GM12801 (cell line): ENCODE measurements around the gene LDLRAD4.

Source experiments
- CTCF ChIP-seq: IDR thresholded peaks from one replicate; pipeline ENCODE4 v1.5.1; 2011; ENCODE audit warnings: control low read depth; ENCODE audit not compliant: insufficient read length; ENCODE audit errors: extremely low read depth

The LDLRAD4 gene

GRCh38 chr18:13241893-13242175 is 23.3 kb downstream of the LDLRAD4 start:
- TF ChIP-seq CTCF = no peak

GRCh38 chr18:13242797-13243196 is 24.2 kb downstream of the LDLRAD4 start:
- no peak for TF ChIP-seq CTCF

GRCh38 chr18:13243363-13243762 is 24.8 kb downstream of the LDLRAD4 start:
- TF ChIP-seq CTCF = no peak

- TF ChIP-seq CTCF = no peak
Observed at GRCh38 chr18:13244135-13244534, 25.6 kb downstream of the LDLRAD4 start.

- no peak for TF ChIP-seq CTCF
Observed at GRCh38 chr18:13245481-13246000, 27.0 kb downstream of the LDLRAD4 start.

- TF ChIP-seq CTCF = no peak
Observed at GRCh38 chr18:13246121-13246520, 27.6 kb downstream of the LDLRAD4 start.

- no peak for TF ChIP-seq CTCF
Observed at GRCh38 chr18:13246591-13246990, 28.0 kb downstream of the LDLRAD4 start.

GRCh38 chr18:13247506-13247905 is 28.9 kb downstream of the LDLRAD4 start:
- no peak for TF ChIP-seq CTCF
